Stomach (tissue), 9 donors: ENCODE data around the gene GOLGB1. TPM values are rescaled to one million over a fixed set of nuclear protein-coding genes. Genes with fewer than 3 reads are reported as not detected.

Experiments used
- DNase-seq, 2 donors: peaks; one replicate each; pipeline versions ENCODE4 v3.0.0 to v3.0.0-alpha.2; 2013 to 2019
- H3K27ac ChIP-seq, 5 donors: fragments of 200-600 bp in 4 of 5; sonication (generic) in 4 of 5; one replicate each; pipeline ENCODE4 v1.5.1; 2013 to 2019; ENCODE audit warnings: mild to moderate bottlenecking in 1 of 5, moderate library complexity in 1 of 5
- H3K27me3 ChIP-seq, 3 donors: fragments of 200-600 bp; sonication (generic); one replicate each; pipeline ENCODE4 v1.5.1; 2017 to 2019; ENCODE audit warnings: mixed run types in 1 of 3
- H3K36me3 ChIP-seq, 4 donors: fragments of 200-600 bp; sonication (generic); 1 replicate in 3 of 4; 2 replicates in 1 of 4; pipeline ENCODE4 v1.5.1; 2016 to 2019
- H3K4me1 ChIP-seq, 4 donors: fragments of 200-600 bp; sonication (generic); one replicate each; pipeline ENCODE4 v1.5.1; 2016 to 2019
- H3K4me3 ChIP-seq, 4 donors: fragments of 200-600 bp; sonication (generic) in 3 of 4; one replicate each; pipeline ENCODE4 v1.5.1; 2016 to 2019; ENCODE audit warnings: mild to moderate bottlenecking in 1 of 4
- H3K9me3 ChIP-seq, 4 donors: fragments of 200-600 bp; sonication (generic); one replicate each; pipeline ENCODE4 v1.5.1; 2016 to 2019
- EP300 ChIP-seq: sonication (generic); formaldehyde crosslinking; IDR thresholded peaks from one replicate; pipeline ENCODE4 v1.6.1; 2017; ENCODE audit warnings: antibody characterized with exemption
- POLR2A ChIP-seq, 4 donors: fragments of 450-650 bp; IDR thresholded peaks; one replicate each; pipeline ENCODE4 v1.6.1; 2016; ENCODE audit warnings: antibody characterized with exemption in 4 of 4, control low read depth in 2 of 4, mild to moderate bottlenecking in 1 of 4, moderate library complexity in 1 of 4
- POLR2AphosphoS5 ChIP-seq, 3 donors: sonication (generic); formaldehyde crosslinking; IDR thresholded peaks; one replicate each; pipeline ENCODE4 v1.6.1; 2016; ENCODE audit warnings: antibody characterized with exemption in 3 of 3
- WGBS, 5 donors: extraction: QIAGEN DNeasy Blood & Tissue Kit in 3 of 5; methylation state at CpG; one replicate each; pipeline versions ENCODE4 v1.1.5 to v1.1.7; 2013 to 2018; 5-methylcytosine and 5-hydroxymethylcytosine counted together
- intact Hi-C: fragments of 100-400 bp; cut with DNase I; formaldehyde crosslinking; loops from one replicate; pipeline ENCODE4 v1.15.1; 2023; ENCODE audit warnings: low total_unique reads
- polyA plus RNA-seq, 3 donors: library from polyadenylated mRNA; stranded (reverse); fragments of 200-250 nt; gene quantifications; one replicate each; pipeline ENCODE4 v1.2.3, GENCODE V29; 2013
- total RNA-seq, 5 donors: library from RNA; depleted of rRNA; stranded (reverse); fragments of >200 nt; gene quantifications; one replicate each; pipeline versions ENCODE4 v1.1.0 to v1.2.3, GENCODE V29; 2014 to 2016
- TF ChIP-seq, protein P1 (sequence below), 7 experiments: fragments of 450-650 bp in 4 of 7; fragments of 200-600 bp in 3 of 7; sonication (generic) in 3 of 7; IDR thresholded peaks; one replicate each; pipeline ENCODE4 v1.5.1; 2016 to 2019; ENCODE audit warnings: antibody characterized with exemption in 7 of 7, control low read depth in 2 of 7, mild to moderate bottlenecking in 1 of 7
- donor health status: healthy with polysubstance abuse.
- donor health status: Bipolar disorder and iron deficiency.
- donor health status: healthy.

The GOLGB1 gene
- total and polyA plus RNA-seq, 8 donors, result 6.7 to 81.1 (median 56.2) TPM

GRCh38 chr3:121757812-121758545 lies 8.4 kb upstream of the GOLGB1 start:
- no peak overlapping the region for H3K27ac ChIP-seq
- no peak overlapping the region for H3K4me3 ChIP-seq
- no peak for TF ChIP-seq POLR2AphosphoS5 (IDR thresholded peaks at IDR 0.05)
- TF ChIP-seq EP300, result no peak
- TF ChIP-seq POLR2A (IDR thresholded peaks at IDR 0.05), result no peak
- TF ChIP-seq, protein P1, sequence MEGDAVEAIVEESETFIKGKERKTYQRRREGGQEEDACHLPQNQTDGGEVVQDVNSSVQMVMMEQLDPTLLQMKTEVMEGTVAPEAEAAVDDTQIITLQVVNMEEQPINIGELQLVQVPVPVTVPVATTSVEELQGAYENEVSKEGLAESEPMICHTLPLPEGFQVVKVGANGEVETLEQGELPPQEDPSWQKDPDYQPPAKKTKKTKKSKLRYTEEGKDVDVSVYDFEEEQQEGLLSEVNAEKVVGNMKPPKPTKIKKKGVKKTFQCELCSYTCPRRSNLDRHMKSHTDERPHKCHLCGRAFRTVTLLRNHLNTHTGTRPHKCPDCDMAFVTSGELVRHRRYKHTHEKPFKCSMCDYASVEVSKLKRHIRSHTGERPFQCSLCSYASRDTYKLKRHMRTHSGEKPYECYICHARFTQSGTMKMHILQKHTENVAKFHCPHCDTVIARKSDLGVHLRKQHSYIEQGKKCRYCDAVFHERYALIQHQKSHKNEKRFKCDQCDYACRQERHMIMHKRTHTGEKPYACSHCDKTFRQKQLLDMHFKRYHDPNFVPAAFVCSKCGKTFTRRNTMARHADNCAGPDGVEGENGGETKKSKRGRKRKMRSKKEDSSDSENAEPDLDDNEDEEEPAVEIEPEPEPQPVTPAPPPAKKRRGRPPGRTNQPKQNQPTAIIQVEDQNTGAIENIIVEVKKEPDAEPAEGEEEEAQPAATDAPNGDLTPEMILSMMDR (IDR thresholded peaks at IDR 0.05), result no peak
- H3K36me3 ChIP-seq, result no peaks in the 10 kb centered on the region
- H3K9me3 ChIP-seq, result no peaks in the 10 kb centered on the region
- no peak for DNase-seq
- WGBS, 5 donors, result 87 to 90% (median 87%) methylated on average over 12 to 15 of the region's 15 CpGs
- intact Hi-C loops, result no loop called here
- H3K4me1 ChIP-seq, result no peaks in the 10 kb centered on the region
- H3K27me3 ChIP-seq, result no peaks in the 10 kb centered on the region

- H3K27me3 ChIP-seq, result no peaks in the 10 kb centered on the region
- peak in 1 of 2 donors; percentile 16 for DNase-seq
- TF ChIP-seq, protein P1 (IDR thresholded peaks at IDR 0.05), result no peak
- no peaks in the 10 kb centered on the region for H3K9me3 ChIP-seq
- 76 to 83% (median 77%) methylated on average over 4 of the region's 4 CpGs for WGBS, 5 donors
- intact Hi-C loops, result no loop called here
- H3K27ac ChIP-seq, result no peak overlapping the region
- H3K4me3 ChIP-seq, result no peak overlapping the region
- H3K36me3 ChIP-seq, result no peaks in the 10 kb centered on the region
- no peaks in the 10 kb centered on the region for H3K4me1 ChIP-seq
These were observed 7.7 kb upstream of the GOLGB1 start for GRCh38 chr3:121757087-121757811.

GRCh38 chr3:121752772-121753171 lies 3.2 kb upstream of the GOLGB1 start:
- Histone ChIP-seq H3K27ac (no peak overlapping the region), H3K27me3 (no peaks in the 10 kb centered on the region), H3K9me3 (no peaks in the 10 kb centered on the region), H3K4me3 (no peak overlapping the region), H3K4me1 (peaks cover 9 to 22% (median 15%) of the 10 kb centered on the region in 4 donors), H3K36me3 (no peaks in the 10 kb centered on the region)
- WGBS, 5 donors, result 28 to 47% (median 33%) methylated on average over 1 of the region's 1 CpG
- TF ChIP-seq POLR2AphosphoS5 (IDR thresholded peaks at IDR 0.05) (no peak), POLR2A (IDR thresholded peaks at IDR 0.05) (no peak), EP300 (no peak)
- TF ChIP-seq, protein P1 (IDR thresholded peaks at IDR 0.05), result no peak
- intact Hi-C loops, result no loop called here
- DNase-seq, result no peak

- H3K27me3 ChIP-seq, result no peaks in the 10 kb centered on the region
- TF ChIP-seq POLR2A (IDR thresholded peaks at IDR 0.05) (no peak), POLR2AphosphoS5 (IDR thresholded peaks at IDR 0.05) (no peak), EP300 (no peak)
- TF ChIP-seq, protein P1 (IDR thresholded peaks at IDR 0.05), result no peak
- no peak overlapping the region for H3K27ac ChIP-seq
- no peak for DNase-seq
- 75 to 86% (median 83%) methylated on average over 1 of the region's 1 CpG for WGBS, 5 donors
- H3K36me3 ChIP-seq, result no peaks in the 10 kb centered on the region
- no peaks in the 10 kb centered on the region for H3K9me3 ChIP-seq
- H3K4me3 ChIP-seq, result no peak overlapping the region
- intact Hi-C loops, result no loop called here
- peaks cover 9 to 27% (median 20%) of the 10 kb centered on the region in 4 donors for H3K4me1 ChIP-seq
These were observed 2.7 kb upstream of the GOLGB1 start for GRCh38 chr3:121752261-121752660.
